Stimulated activated CD8-positive, alpha-beta memory T cell treated with anti-CD3 and anti-CD28 coated beads, Interleukin-15, amount 100 ng/mL, for 4 hours (primary cell): ENCODE measurements around the gene LRRC3.

Experiments
- DNase-seq, 2 donors: peaks; one replicate each; pipeline ENCODE4 v3.0.0-alpha.2; 2020; ENCODE audit warnings: low read depth in 2 of 2

LRRC3 gene

DNA sequence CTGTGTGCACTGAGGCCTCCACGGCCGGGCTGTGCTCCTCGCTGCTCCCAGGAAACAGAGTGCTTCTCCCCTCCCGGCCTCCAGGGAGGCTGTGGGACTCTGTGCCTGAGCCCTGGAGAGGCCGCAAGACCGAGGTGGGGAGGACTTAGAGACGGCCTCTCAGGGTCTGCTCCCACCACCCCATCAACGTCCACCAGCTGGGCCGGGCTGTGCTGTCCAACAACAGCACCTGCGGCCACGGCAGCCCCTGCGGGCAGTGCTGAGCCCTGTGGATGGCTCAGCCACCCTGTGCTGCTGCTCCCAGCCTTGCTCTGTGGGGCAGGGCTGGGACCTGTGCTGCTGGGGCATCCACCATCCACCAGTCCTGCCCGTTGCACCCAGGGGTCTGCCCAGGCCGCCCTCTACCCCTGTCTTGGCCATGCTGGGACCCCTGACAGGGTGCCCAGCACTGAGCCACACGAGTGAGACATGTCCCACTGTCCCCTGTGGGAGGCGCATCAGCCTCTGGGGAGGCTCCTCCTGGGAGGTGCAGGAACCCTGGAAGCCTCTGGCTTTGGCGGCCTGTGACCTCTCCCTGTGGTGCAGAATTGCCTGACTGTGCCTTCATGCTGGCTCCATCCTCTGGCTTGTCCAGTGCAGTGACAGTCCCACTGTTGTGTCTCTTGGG lies 31.2 kb upstream of the LRRC3 start:
- no peak for DNase-seq

- no peak for DNase-seq
These were observed 30.6 kb upstream of the LRRC3 start for GRCh38 chr21:44424608-44425306.

- DNase-seq: no peak
These were observed 29.9 kb upstream of the LRRC3 start for GRCh38 chr21:44425307-44425894.

- no peak for DNase-seq
These were observed 29.2 kb upstream of the LRRC3 start for GRCh38 chr21:44425895-44426662.

DNA sequence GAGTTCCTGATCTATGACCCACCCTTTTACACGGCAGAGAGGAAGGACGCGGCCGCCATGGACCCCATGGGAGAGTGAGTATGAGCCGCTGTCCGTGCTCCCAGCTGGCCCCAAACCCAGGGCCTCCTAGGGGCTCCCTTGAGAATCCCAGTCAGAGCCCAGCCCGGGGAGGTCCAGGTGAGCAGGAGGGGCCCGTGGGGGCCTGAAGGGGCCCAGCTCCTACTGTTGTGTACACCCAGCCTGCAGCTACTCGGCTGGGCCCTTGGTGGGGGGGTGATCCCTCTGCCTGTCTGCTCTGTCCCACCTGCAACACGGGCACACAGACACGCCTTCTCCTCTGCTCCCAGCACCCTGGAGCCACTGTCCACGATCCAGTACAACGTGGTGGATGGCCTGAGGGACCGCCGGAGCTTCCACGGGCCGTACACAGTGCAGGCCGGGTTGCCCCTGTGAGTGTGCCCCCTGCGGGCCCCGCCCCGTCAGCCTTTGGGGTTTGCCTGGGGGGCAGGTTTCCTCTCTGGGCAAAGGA lies 28.6 kb upstream of the LRRC3 start:
- no peak for DNase-seq

GRCh38 chr21:44427241-44428120 lies 27.8 kb upstream of the LRRC3 start:
- no peak for DNase-seq

- peak in 1 of 2 donors; percentile 8 for DNase-seq
These were observed 26.9 kb upstream of the LRRC3 start for GRCh38 chr21:44428281-44428960.

GRCh38 chr21:44429894-44430293 lies 25.4 kb upstream of the LRRC3 start:
- no peak for DNase-seq

DNA sequence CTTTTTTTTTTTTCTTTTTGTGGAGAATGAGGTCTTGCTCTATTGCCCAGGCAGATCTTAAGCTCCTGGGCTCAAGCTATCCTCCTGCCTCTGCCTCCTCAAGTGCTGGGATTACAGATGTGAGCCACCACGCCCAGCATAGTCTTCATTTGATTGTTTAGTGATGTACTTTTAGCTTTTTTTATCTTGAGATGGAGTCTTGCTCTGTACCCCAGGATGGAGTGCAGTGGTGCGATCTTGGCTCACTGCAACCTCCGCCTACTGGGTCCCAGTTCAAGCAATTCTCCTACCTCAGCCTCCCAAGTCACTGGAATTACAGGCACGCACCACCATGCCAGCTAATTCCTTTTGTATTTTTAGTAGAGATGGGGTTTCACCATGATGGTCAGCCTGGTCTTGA lies 24.0 kb upstream of the LRRC3 start:
- DNase-seq: no peak

- no peak for DNase-seq
These were observed 22.2 kb upstream of the LRRC3 start for GRCh38 chr21:44432841-44433790.

DNA sequence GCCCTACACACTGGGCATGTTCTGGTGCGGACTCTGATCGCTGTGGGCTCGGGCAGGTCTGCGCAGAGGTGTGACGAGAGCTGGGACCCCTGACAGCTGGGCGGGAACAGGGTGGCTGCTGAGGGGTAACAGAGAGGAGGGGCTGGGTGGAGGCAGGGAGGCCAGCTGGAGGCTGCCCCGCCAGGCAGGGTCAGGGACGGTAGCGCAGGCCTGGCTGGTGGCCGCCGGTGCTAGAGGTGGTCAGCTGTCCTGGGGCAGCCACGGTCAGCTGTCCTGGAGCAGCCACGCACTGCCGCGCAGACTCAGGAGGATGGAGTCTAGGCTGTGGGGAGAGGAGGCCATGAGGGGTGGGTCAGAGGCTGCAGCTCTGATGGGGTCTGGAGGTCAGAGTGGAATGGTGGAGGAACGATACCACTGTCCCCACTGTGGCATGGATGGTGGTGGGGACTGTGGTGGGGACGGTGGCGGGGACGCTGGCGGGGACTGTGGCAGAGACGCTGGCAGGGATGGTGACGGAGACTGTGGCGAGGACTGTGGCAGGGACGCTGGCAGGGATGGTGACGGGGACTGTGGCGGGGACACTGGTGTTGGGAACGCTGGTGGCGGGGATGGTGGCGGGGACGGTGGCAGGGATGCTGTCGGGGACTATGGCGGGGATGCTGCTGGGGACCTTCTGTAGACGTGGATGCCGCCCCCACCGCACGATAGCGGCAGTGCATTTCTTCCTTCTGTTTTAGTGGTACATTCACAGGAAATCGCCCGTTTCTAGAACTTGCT lies 21.3 kb upstream of the LRRC3 start:
- no peak for DNase-seq

- DNase-seq: no peak
These were observed 20.8 kb upstream of the LRRC3 start for GRCh38 chr21:44434568-44434925.

- DNase-seq: no peak
These were observed 20.2 kb upstream of the LRRC3 start for GRCh38 chr21:44434936-44435635.

GRCh38 chr21:44436111-44436611 lies 19.1 kb upstream of the LRRC3 start:
- DNase-seq: no peak

GRCh38 chr21:44436958-44437357 lies 18.4 kb upstream of the LRRC3 start:
- no peak for DNase-seq

DNA sequence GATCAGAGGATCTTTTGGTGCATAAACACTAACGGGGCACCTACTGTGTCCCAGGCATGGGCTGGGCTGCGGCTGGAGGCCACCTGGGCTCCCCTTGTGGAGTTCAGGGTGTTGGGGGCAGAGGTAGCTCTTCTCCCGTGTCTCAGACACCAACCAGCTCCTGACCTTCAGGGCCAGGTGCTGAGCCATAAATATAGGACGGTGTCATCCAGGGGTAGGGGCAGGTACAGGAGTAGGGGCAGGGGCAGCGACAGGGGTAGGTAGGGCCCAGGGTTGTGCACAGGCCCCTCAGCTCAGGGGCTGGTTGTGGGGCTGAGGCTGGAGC lies 18.0 kb upstream of the LRRC3 start:
- DNase-seq: no peak

- DNase-seq: no peak
These were observed 17.4 kb upstream of the LRRC3 start for GRCh38 chr21:44437696-44438431.
